Measurements from ENCODE around the gene ZFYVE9. TPM values are rescaled to one million over a fixed set of nuclear protein-coding genes. Genes with fewer than 3 reads are reported as not detected.

ZFYVE9 gene
- total RNA-seq, 1 experiment from 2014 or later, result 14.2 TPM

DNA sequence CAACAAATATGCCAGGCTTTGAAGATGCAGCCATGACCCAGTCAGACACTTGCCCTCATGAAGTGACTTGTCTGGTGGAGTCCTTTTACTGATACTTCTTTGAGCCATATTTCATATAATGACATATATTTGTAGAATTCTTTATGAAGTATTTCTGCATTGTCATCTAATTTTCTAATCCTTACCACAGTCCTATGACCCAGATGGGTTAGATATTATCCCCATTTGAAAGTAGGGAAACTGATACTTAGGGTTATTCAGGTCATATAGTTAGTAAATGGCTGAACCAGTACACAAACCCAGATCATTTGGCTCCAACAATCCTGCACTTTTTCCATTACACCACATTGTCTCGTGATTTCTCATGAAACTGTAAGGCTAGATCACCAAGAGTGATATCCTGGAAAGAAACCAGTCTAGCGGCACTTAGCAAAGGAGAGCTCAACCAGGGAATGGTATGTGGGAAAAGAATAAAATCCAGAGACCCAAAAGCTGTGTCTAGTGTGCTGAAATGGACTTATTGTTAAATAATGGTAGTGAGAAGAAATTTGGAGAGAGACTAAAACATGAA lies 49.6 kb downstream of the ZFYVE9 start:
- DNase-seq (ENCODE audit: low read depth, low spot score), result no peak
- H3K27ac ChIP-seq (ENCODE audit: low read depth, low read length), result no peak overlapping the region
- TF ChIP-seq YY1 (IDR thresholded peaks at IDR 0.05; ENCODE audit: extremely low read depth, insufficient replicate concordance, low read depth, low read length), result no peak
- no peaks in the 10 kb centered on the region for H3K9me3 ChIP-seq (ENCODE audit: control insufficient read depth in 1 of 2, insufficient read depth in 1 of 2, low read depth in 1 of 2, low read length in 2 of 2)
- 0 out of 2 replicates have a peak, but pooled peaks cover 5% of the 10 kb centered on the region for H3K79me2 ChIP-seq (ENCODE audit: insufficient read depth, low read length)
- H3K9ac ChIP-seq (ENCODE audit: low read length), result no peak overlapping the region
- no peak for ATAC-seq
- H3K4me3 ChIP-seq (replicated peaks in 1 of 2; ENCODE audit: low read depth in 1 of 2, low read length in 2 of 2), result no peak overlapping the region
- H3K4me1 ChIP-seq (ENCODE audit: control insufficient read depth in 1 of 2, insufficient read depth in 2 of 2, low read length in 2 of 2), result no peaks in the 10 kb centered on the region
- no peak overlapping the region for H3K4me2 ChIP-seq (ENCODE audit: low read length)
- CTCF ChIA-PET, result no interaction called here
- no peaks in the 10 kb centered on the region for H3K36me3 ChIP-seq (ENCODE audit: control insufficient read depth in 1 of 2, insufficient read depth in 2 of 2, low read length in 2 of 2)
- no peaks in the 10 kb centered on the region for H3K27me3 ChIP-seq (ENCODE audit: insufficient read depth, low read length)
- POLR2A ChIA-PET, result no interaction called here
- no peaks in the 10 kb centered on the region for H4K20me1 ChIP-seq (ENCODE audit: insufficient read depth)
- intact Hi-C loops (cut with micrococcal nuclease), result no loop called here
- H3K9me2 ChIP-seq (ENCODE audit: insufficient read depth), result no peaks in the 10 kb centered on the region
- no TSS peak for BruUV-seq (replicated peaks)
- H2AFZ ChIP-seq (ENCODE audit: low read depth, low read length, poor library complexity, severe bottlenecking), result no peak overlapping the region
- RAD21 ChIA-PET (ENCODE audit: low non-redundant PET in 1 of 2, low total read pairs in 2 of 2, uncharacterized antibody in 2 of 2, unreplicated experiment in 2 of 2), result no interaction called here

GRCh38 chr1:52192024-52192423 lies 50.1 kb downstream of the ZFYVE9 start:
- intact Hi-C loops (cut with micrococcal nuclease), result no loop called here
- TF ChIP-seq RAD21 (IDR thresholded peaks at IDR 0.05; ENCODE audit: low read depth), result no peak
- TF ChIP-seq SP1 (IDR thresholded peaks at IDR 0.05; ENCODE audit: low read depth), result no peak
- TF ChIP-seq ELF1 (IDR thresholded peaks at IDR 0.05; ENCODE audit: borderline replicate concordance, low read depth), result no peak
- no peak for TF ChIP-seq YY1 (IDR thresholded peaks at IDR 0.05; ENCODE audit: extremely low read depth, insufficient replicate concordance, low read depth, low read length)
- no peak for TF ChIP-seq POLR2A (IDR thresholded peaks at IDR 0.05; ENCODE audit: borderline replicate concordance, extremely low read depth, insufficient read depth, insufficient read length)
- TF ChIP-seq CBX3 (IDR thresholded peaks at IDR 0.05; ENCODE audit: low read depth), result no peak
- TF ChIP-seq EGR1 (IDR thresholded peaks at IDR 0.05; ENCODE audit: low read depth), result no peak
- no peak for TF ChIP-seq FOSL1 (IDR thresholded peaks at IDR 0.05; ENCODE audit: low read depth)
- no peak for TF ChIP-seq ATF3 (IDR thresholded peaks at IDR 0.05)
- no peak for TF ChIP-seq SRF (IDR thresholded peaks at IDR 0.05; ENCODE audit: low read depth)
- TF ChIP-seq EZH2phosphoT487 (IDR thresholded peaks at IDR 0.05; ENCODE audit: borderline replicate concordance), result no peak
- TF ChIP-seq ZNF274 (IDR thresholded peaks at IDR 0.05; ENCODE audit: low read depth, low read length), result no peak
- no peak for TF ChIP-seq TCF7L2 (IDR thresholded peaks at IDR 0.05; ENCODE audit: borderline replicate concordance, extremely low read depth, insufficient read depth, insufficient read length)
- no peak for TF ChIP-seq JUND (IDR thresholded peaks at IDR 0.05)
- no peak for TF ChIP-seq SIN3A (IDR thresholded peaks at IDR 0.05; ENCODE audit: low read depth)
- TF ChIP-seq ZFX (IDR thresholded peaks at IDR 0.05), result no peak
- ChIA-PET POLR2A (no interaction called here), RAD21 (ENCODE audit: low non-redundant PET in 1 of 2, low total read pairs in 2 of 2, uncharacterized antibody in 2 of 2, unreplicated experiment in 2 of 2) (no interaction called here), CTCF (no interaction called here)
- Histone ChIP-seq H3K4me1 (ENCODE audit: control insufficient read depth in 1 of 2, insufficient read depth in 2 of 2, low read length in 2 of 2) (no peaks in the 10 kb centered on the region), H3K9ac (ENCODE audit: low read length) (no peak overlapping the region), H3K27ac (ENCODE audit: low read depth, low read length) (no peak overlapping the region), H3K79me2 (ENCODE audit: insufficient read depth, low read length) (0 out of 2 replicates have a peak, but pooled peaks cover 5% of the 10 kb centered on the region), H3K9me3 (ENCODE audit: control insufficient read depth in 1 of 2, insufficient read depth in 1 of 2, low read depth in 1 of 2, low read length in 2 of 2) (no peaks in the 10 kb centered on the region), H2AFZ (ENCODE audit: low read depth, low read length, poor library complexity, severe bottlenecking) (no peak overlapping the region), H3K36me3 (ENCODE audit: control insufficient read depth in 1 of 2, insufficient read depth in 2 of 2, low read length in 2 of 2) (no peaks in the 10 kb centered on the region), H4K20me1 (ENCODE audit: insufficient read depth) (no peaks in the 10 kb centered on the region), H3K4me3 (replicated peaks in 1 of 2; ENCODE audit: low read depth in 1 of 2, low read length in 2 of 2) (no peak overlapping the region), H3K4me2 (ENCODE audit: low read length) (no peak overlapping the region), H3K27me3 (ENCODE audit: insufficient read depth, low read length) (no peaks in the 10 kb centered on the region), H3K9me2 (ENCODE audit: insufficient read depth) (no peaks in the 10 kb centered on the region)
- DNase-seq (ENCODE audit: low read depth, low spot score) (no peak), ATAC-seq (no peak)
- no TSS peak for BruUV-seq (replicated peaks)

Measured in HCT116 (cell line).